HFFc6 (cell line): ENCODE data around the gene CNTN5. TPM values are rescaled to one million over a fixed set of nuclear protein-coding genes. Genes with fewer than 3 reads are reported as not detected.

Experiments
- DNase-seq: peaks from one replicate; pipeline ENCODE4 v3.0.0-alpha.2; 2018
- H3K27ac Mint-ChIP-seq: 2 replicates; pipeline ENCODE4 v1.8.0; 2020; ENCODE audit warnings: mild to moderate bottlenecking, mixed read lengths
- H3K27me3 Mint-ChIP-seq: 2 replicates; pipeline ENCODE4 v1.8.0; 2021; ENCODE audit warnings: mild to moderate bottlenecking, moderate library complexity, mixed read lengths; ENCODE audit not compliant: insufficient read depth
- H3K36me3 Mint-ChIP-seq: 2 replicates; pipeline ENCODE4 v1.8.0; 2021; ENCODE audit warnings: low read depth, mixed read lengths
- H3K4me1 Mint-ChIP-seq: 2 replicates; pipeline ENCODE4 v1.8.0; 2020; ENCODE audit warnings: low read depth, mixed read lengths
- H3K4me3 Mint-ChIP-seq: 2 replicates; pipeline ENCODE4 v1.8.0; 2020; ENCODE audit warnings: mild to moderate bottlenecking, moderate library complexity, mixed read lengths
- H3K9me3 Mint-ChIP-seq: 2 replicates; pipeline ENCODE4 v1.8.0; 2020; ENCODE audit warnings: mild to moderate bottlenecking, mixed read lengths
- total RNA-seq, 6 experiments: library from RNA; stranded (reverse); fragmentation: NEBNext Ultra II Directional; extraction: Animal tissue kit (Norgen Biotek cat#: 25700); gene quantifications; 2 replicates in 1 of 6; 3 replicates in 5 of 6; pipeline ENCODE4 v1.2.3, GENCODE V29; 2021
- TF ChIP-seq, protein P1 (sequence below): fragments of 200-600 bp; sonication (generic); IDR thresholded peaks from 2 replicates; pipeline ENCODE4 v1.5.0; 2021; ENCODE audit warnings: antibody characterized with exemption, mild to moderate bottlenecking

Gene CNTN5
- total RNA-seq, 6 experiments from 2014 or later, result not detected

DNA sequence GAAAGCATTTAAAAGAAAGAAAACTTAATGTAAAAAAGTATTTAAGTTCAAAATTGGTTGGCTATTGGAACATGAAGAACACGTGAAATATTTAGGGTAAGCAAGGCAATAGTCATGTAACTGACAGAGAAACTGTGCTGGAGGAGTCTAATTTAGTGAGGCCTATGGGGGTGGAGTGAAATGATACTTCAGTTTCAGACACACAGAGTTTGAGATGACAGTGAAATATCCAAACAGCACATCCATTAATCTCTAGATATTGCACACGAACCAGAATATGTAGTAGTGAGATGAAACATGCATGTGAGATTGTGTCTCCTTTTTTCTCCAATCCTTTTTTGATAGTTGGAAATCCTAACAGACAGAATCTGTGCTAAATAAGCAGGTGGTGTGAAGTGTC is 739.0 kb downstream of the CNTN5 start:
- no peak for DNase-seq
- Mint-ChIP-seq H3K27ac (no peak overlapping the region), H3K4me3 (no peak overlapping the region), H3K9me3 (peaks cover 14% of the 10 kb centered on the region), H3K36me3 (no peaks in the 10 kb centered on the region), H3K4me1 (no peaks in the 10 kb centered on the region), H3K27me3 (no peaks in the 10 kb centered on the region)
- TF ChIP-seq, protein P1, sequence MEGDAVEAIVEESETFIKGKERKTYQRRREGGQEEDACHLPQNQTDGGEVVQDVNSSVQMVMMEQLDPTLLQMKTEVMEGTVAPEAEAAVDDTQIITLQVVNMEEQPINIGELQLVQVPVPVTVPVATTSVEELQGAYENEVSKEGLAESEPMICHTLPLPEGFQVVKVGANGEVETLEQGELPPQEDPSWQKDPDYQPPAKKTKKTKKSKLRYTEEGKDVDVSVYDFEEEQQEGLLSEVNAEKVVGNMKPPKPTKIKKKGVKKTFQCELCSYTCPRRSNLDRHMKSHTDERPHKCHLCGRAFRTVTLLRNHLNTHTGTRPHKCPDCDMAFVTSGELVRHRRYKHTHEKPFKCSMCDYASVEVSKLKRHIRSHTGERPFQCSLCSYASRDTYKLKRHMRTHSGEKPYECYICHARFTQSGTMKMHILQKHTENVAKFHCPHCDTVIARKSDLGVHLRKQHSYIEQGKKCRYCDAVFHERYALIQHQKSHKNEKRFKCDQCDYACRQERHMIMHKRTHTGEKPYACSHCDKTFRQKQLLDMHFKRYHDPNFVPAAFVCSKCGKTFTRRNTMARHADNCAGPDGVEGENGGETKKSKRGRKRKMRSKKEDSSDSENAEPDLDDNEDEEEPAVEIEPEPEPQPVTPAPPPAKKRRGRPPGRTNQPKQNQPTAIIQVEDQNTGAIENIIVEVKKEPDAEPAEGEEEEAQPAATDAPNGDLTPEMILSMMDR, result no peak

DNA sequence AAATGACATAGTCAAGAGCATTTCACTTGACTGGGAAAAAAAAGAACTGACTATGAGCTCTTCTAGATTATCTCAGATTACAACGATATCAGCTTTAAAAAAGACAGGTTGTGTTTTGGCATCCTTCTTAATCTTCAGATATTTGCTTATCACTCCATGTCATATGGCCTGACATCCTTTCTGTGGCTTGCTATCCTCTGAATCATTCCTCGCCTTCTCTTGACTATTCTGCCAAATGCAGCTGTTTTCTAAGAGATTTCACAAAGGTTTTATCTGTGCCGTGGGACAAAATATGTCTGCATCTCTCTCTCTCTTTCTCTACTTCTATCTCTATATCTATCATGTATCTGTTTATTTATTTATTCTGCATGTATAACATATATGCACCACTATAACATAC is 746.1 kb downstream of the CNTN5 start:
- no peak overlapping the region for H3K4me3 Mint-ChIP-seq

DNA sequence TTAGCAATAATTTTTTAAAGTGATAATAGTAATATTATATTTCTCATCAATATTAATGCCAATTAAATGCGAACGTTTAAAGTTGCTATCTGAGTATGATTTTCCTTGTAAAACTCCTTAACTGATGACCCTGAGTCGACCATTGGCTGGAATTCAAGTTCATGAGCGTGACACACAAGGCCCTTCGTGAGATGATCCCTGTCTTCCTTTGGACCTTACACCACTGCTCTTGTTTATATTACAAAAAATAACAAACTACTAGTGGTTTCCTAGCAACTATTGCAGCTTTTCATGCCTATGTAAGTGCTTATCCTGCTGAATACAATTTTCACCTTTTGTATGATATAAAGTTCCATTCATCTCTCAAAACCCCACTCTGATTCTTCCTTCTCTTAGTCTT is 752.9 kb downstream of the CNTN5 start:
- TF ChIP-seq, protein P1, result no peak
- Mint-ChIP-seq H3K9me3 (peaks cover 14% of the 10 kb centered on the region), H3K27ac (no peak overlapping the region), H3K27me3 (no peaks in the 10 kb centered on the region), H3K4me3 (no peak overlapping the region), H3K36me3 (no peaks in the 10 kb centered on the region), H3K4me1 (no peaks in the 10 kb centered on the region)
- no peak for DNase-seq

More for the DNA sequence above, 746.1 kb downstream of the CNTN5 start:
- no peak overlapping the region for H3K27ac Mint-ChIP-seq
- peaks cover 13% of the 10 kb centered on the region for H3K9me3 Mint-ChIP-seq
- H3K4me1 Mint-ChIP-seq, result no peaks in the 10 kb centered on the region
- no peak for DNase-seq
- H3K36me3 Mint-ChIP-seq, result no peaks in the 10 kb centered on the region
- TF ChIP-seq, protein P1, result no peak
- H3K27me3 Mint-ChIP-seq, result no peaks in the 10 kb centered on the region

DNA sequence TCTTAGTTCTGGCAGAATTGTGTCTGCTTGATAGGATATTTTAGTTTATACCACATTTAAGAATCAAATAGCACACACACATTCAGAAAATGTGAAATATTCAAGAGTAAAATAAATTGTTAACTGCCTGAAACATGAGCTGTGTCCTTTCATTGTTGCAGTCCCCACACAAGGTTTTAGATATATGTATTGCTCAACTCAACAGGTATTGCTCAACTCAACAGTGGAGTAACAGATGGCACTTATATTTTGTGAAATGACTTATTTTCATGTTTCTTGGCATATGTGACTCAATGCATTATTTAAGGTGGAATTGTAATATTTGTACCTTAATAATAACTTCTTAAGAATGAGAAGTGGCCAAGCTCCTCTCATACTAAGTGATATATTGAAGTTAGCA is 760.3 kb downstream of the CNTN5 start:
- Mint-ChIP-seq H3K36me3 (no peaks in the 10 kb centered on the region), H3K9me3 (peaks cover 29% of the 10 kb centered on the region)

DNA sequence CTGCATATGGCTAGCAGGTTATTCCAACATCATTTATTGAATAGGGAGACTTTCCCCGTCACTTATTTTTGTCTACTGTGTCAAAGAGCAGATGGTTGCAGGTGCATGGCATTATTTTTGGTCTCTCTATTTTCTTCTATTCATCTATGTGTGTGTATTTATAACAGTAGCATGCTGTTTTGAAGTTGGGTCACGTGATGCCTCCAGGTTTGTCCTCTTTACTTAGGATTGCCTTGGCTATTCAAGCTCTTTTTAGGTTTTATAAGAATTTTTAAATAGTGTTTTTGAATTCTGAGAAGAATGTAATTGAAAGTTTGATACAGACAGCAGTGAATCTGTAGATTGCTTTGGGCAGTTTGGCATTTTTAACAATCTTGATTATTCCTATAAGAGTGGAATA is 770.6 kb downstream of the CNTN5 start:
- no peak overlapping the region for H3K27ac Mint-ChIP-seq
- H3K9me3 Mint-ChIP-seq, result peaks cover 66% of the 10 kb centered on the region
- H3K27me3 Mint-ChIP-seq, result no peaks in the 10 kb centered on the region; the same call in 1 of the 2 replicates
- TF ChIP-seq, protein P1, result no peak
- no peak for DNase-seq
- no peaks in the 10 kb centered on the region for H3K4me1 Mint-ChIP-seq
- H3K4me3 Mint-ChIP-seq, result no peak overlapping the region
- H3K36me3 Mint-ChIP-seq, result no peaks in the 10 kb centered on the region; the same call in 1 of the 2 replicates

More for the DNA sequence above, 760.3 kb downstream of the CNTN5 start:
- H3K4me1 Mint-ChIP-seq, result no peaks in the 10 kb centered on the region
- no peak overlapping the region for H3K4me3 Mint-ChIP-seq
- no peak for DNase-seq
- TF ChIP-seq, protein P1, result no peak
- peaks cover 1% of the 10 kb centered on the region for H3K27me3 Mint-ChIP-seq
- H3K27ac Mint-ChIP-seq, result no peak overlapping the region

DNA sequence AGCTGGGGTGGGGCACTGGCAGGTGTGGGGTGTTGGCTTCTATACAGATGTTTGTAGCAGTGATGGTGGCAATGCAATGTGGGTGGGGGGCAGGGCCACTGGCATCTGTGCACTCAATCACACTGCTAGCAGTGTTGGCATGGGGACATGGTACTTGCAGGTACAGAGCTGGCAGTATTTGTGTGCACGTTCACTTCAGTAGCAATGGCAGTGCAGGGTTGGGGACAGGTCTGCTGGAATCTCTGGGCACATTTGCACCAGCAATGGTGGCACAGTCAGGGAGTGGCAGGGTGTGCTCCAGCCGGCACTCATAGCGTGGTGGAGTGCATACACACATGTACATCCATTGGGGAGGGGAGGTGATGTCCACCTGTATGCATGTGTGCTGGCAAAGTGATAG is 775.2 kb downstream of the CNTN5 start:
- no peak for DNase-seq
- TF ChIP-seq, protein P1, result no peak
- peaks cover 69% of the 10 kb centered on the region for H3K9me3 Mint-ChIP-seq
- H3K27ac Mint-ChIP-seq, result no peak overlapping the region
- no peaks in the 10 kb centered on the region for H3K4me1 Mint-ChIP-seq
- no peaks in the 10 kb centered on the region; the same call in 1 of the 2 replicates for H3K27me3 Mint-ChIP-seq
- H3K4me3 Mint-ChIP-seq, result no peak overlapping the region
- no peaks in the 10 kb centered on the region; the same call in 1 of the 2 replicates for H3K36me3 Mint-ChIP-seq
